Left ventricle myocardium inferior (tissue), 1 donor: ENCODE data around the gene SLU7. TPM values are rescaled to one million over a fixed set of nuclear protein-coding genes. Genes with fewer than 3 reads are reported as not detected.

ENCODE experiments used
- DNase-seq: peaks from one replicate; pipeline ENCODE4 v3.0.0-alpha.2; 2020
- H3K27ac ChIP-seq: fragments of 200-600 bp; replicated peaks from 2 replicates; pipeline ENCODE4 v1.8.0; 2021
- H3K27me3 ChIP-seq: fragments of 200-600 bp; 2 replicates; pipeline ENCODE4 v1.8.0; 2021; ENCODE audit warnings: low read depth
- H3K36me3 ChIP-seq: fragments of 200-600 bp; 2 replicates; pipeline ENCODE4 v1.8.0; 2021
- H3K4me1 ChIP-seq: fragments of 200-600 bp; 2 replicates; pipeline ENCODE4 v1.8.0; 2021
- H3K4me3 ChIP-seq: fragments of 200-600 bp; 2 replicates; pipeline ENCODE4 v1.8.0; 2021; ENCODE audit warnings: mild to moderate bottlenecking, moderate library complexity
- H3K9me3 ChIP-seq: fragments of 200-600 bp; replicated peaks from 2 replicates; pipeline ENCODE4 v1.8.0; 2021
- intact Hi-C: fragments of 100-400 bp; cut with micrococcal nuclease; formaldehyde crosslinking; loops from one replicate; pipeline ENCODE4 v1.11.0; 2022
- total RNA-seq: library from RNA; stranded (reverse); fragmentation: NEBNext Ultra II Directional; extraction: Animal tissue kit (Norgen Biotek cat#: 25700); gene quantifications from one replicate; pipeline ENCODE4 v1.2.1, GENCODE V29; 2021
- TF ChIP-seq, protein P1 (sequence below): fragments of 200-600 bp; IDR thresholded peaks from 2 replicates; pipeline ENCODE4 v1.8.0; 2021; ENCODE audit warnings: antibody characterized with exemption, mild to moderate bottlenecking, borderline replicate concordance
- donor health status: DM: no; HTN: yes; CAD: no; lungs with severe emphysema.

SLU7 gene
- total RNA-seq, 1 donor from 2014 or later: 56.2 TPM

DNA sequence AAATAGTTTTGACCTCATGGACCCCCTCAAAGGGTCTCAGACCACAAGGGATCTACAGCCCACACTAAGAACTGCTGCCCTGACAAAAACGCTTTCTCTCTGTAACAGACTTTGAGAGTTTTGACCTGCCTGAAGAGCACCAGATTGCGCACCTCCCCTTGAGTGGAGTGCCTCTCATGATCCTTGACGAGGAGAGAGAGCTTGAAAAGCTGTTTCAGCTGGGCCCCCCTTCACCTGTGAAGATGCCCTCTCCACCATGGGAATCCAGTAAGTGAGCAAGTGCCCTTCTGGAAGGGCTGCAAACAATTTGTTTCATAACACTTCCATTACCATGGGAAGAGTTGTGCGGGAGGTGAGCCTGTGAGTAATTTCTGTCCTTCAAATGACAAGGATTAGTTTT, 8.7 kb upstream of the SLU7 start:
- Histone ChIP-seq H3K27me3 (no peaks in the 10 kb centered on the region), H3K4me3 (no peak overlapping the region), H3K36me3 (no peaks in the 10 kb centered on the region), H3K27ac (no peak overlapping the region), H3K4me1 (no peaks in the 10 kb centered on the region), H3K9me3 (no peaks in the 10 kb centered on the region)
- TF ChIP-seq, protein P1, sequence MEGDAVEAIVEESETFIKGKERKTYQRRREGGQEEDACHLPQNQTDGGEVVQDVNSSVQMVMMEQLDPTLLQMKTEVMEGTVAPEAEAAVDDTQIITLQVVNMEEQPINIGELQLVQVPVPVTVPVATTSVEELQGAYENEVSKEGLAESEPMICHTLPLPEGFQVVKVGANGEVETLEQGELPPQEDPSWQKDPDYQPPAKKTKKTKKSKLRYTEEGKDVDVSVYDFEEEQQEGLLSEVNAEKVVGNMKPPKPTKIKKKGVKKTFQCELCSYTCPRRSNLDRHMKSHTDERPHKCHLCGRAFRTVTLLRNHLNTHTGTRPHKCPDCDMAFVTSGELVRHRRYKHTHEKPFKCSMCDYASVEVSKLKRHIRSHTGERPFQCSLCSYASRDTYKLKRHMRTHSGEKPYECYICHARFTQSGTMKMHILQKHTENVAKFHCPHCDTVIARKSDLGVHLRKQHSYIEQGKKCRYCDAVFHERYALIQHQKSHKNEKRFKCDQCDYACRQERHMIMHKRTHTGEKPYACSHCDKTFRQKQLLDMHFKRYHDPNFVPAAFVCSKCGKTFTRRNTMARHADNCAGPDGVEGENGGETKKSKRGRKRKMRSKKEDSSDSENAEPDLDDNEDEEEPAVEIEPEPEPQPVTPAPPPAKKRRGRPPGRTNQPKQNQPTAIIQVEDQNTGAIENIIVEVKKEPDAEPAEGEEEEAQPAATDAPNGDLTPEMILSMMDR: no peak
- intact Hi-C loops: no loop called here
- no peak for DNase-seq

DNA sequence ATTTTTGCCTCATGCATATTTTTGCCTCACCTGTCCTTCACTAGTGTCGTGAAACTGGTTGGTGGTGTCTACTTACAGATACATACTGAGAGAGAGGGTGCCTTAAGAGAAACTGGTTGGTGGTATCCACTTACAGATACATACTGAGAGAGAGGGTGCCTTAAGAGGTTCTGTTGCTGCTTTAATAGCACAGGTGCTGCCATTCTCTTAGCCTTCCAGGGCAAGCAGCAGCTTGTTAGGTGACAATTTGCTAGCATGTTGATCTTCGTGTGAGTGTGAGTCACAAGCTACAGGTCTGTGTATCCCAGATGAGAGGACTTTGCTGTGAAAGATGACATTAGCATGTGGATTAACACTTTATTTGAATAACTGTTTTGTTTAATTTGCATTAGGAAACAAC, 4.2 kb upstream of the SLU7 start:
- peaks cover 28% of the 10 kb centered on the region for H3K4me1 ChIP-seq
- H3K4me3 ChIP-seq: no peak overlapping the region
- no peak for DNase-seq
- no peaks in the 10 kb centered on the region for H3K36me3 ChIP-seq
- H3K27me3 ChIP-seq: no peaks in the 10 kb centered on the region
- no peak overlapping the region for H3K27ac ChIP-seq
- H3K9me3 ChIP-seq: no peaks in the 10 kb centered on the region
- intact Hi-C loops: no loop called here
- TF ChIP-seq, protein P1: no peak

GRCh38 chr5:160421625-160422258, 2.9 kb upstream of the SLU7 start, which contains the start of gene PTTG1:
Gene PTTG1, plus strand, starts transcription at chr5:160421855. Its CDS starts 458 bp downstream, at chr5:160422313.
- no peaks in the 10 kb centered on the region for H3K36me3 ChIP-seq
- H3K4me1 ChIP-seq: peaks cover 42% of the 10 kb centered on the region
- H3K9me3 ChIP-seq: no peaks in the 10 kb centered on the region
- peak within 1 kb of the TSS; percentile 48 for H3K27ac ChIP-seq
- TF ChIP-seq, protein P1: no peak
- peak; percentile 95 for DNase-seq
- H3K4me3 ChIP-seq: peak within 1 kb of the TSS; percentile 74
- no peaks in the 10 kb centered on the region for H3K27me3 ChIP-seq
- intact Hi-C loops: no loop called here

- intact Hi-C loops: no loop called here
Measured at GRCh38 chr5:160420331-160420610, 1.4 kb upstream of the SLU7 start.

DNA sequence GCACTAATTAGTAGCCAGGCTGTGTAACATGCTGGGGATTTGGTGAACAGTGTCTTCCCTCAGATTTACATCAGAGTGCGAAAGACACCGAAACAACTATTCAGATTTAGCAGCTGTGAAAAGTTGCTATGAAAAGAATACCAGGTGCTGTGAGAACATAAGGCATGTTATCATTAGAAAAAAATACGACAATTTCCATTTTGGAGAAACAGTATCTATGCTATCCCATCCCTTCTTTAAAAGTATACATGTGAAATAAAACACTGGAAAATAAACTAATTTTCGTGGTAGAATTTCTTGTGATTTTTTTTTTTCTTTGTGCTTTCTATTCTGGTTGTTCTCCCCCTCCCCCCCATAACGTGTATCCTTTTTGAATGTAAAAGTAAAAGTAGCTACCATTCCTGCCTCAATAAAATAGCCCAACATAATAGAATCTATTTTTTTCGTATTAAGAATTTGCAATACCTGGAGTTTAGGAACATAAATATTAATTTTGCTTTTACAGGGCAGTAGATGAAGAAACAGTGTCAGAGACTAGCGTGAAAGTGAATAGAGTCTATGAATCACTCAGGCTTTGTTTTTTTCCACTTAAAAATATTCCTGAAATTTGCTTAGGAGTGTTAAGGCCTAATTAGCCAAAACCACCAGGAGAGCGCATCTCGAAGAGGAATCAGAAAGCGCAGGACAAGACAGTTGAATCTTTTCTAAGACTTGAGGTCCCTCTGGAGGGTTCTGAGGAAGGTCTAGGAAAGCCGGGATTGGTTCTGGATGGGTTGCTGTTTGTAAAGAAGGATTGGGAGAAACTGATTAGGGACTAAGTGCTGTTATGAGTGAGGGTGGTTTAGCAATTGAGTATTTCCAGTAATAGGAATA, 813 bp upstream of the SLU7 start:
- H3K27me3 ChIP-seq: no peaks in the 10 kb centered on the region
- no peaks in the 10 kb centered on the region for H3K9me3 ChIP-seq
- H3K27ac ChIP-seq: peak overlapping the region; percentile 91
- intact Hi-C loops: no loop called here
- TF ChIP-seq, protein P1: no peak
- H3K36me3 ChIP-seq: peaks cover 4% of the 10 kb centered on the region
- peaks cover 46% of the 10 kb centered on the region for H3K4me1 ChIP-seq
- peak overlapping the region; percentile 88 for H3K4me3 ChIP-seq
- no peak for DNase-seq

More at GRCh38 chr5:160420331-160420610, 1.4 kb upstream of the SLU7 start:
- TF ChIP-seq, protein P1: no peak
- Histone ChIP-seq H3K4me3 (no peak overlapping the region), H3K27ac (peak overlapping the region; percentile 91), H3K4me1 (peaks cover 46% of the 10 kb centered on the region), H3K9me3 (no peaks in the 10 kb centered on the region), H3K27me3 (no peaks in the 10 kb centered on the region), H3K36me3 (no peaks in the 10 kb centered on the region)
- no peak for DNase-seq
